Stomach smooth muscle (tissue), 2 donors: ENCODE data around the gene LTO1.

Source experiments
- H3K27ac ChIP-seq: one replicate; pipeline ENCODE4 v1.7.0; 2013; ENCODE audit warnings: mild to moderate bottlenecking, low read length, inconsistent platforms
- H3K27me3 ChIP-seq, 2 donors: one replicate each; pipeline ENCODE4 v1.7.0; 2013; ENCODE audit warnings: low read length in 2 of 2; ENCODE audit not compliant: insufficient read depth in 2 of 2, control insufficient read depth in 1 of 2
- H3K36me3 ChIP-seq, 2 donors: one replicate each; pipeline ENCODE4 v1.7.0; 2013; ENCODE audit warnings: low read length in 2 of 2; ENCODE audit not compliant: control insufficient read depth in 2 of 2, insufficient read depth in 2 of 2
- H3K4me1 ChIP-seq: one replicate; pipeline ENCODE4 v1.7.0; 2013; ENCODE audit warnings: low read length; ENCODE audit not compliant: control insufficient read depth, insufficient read depth
- H3K4me3 ChIP-seq, 2 donors: one replicate each; pipeline ENCODE4 v1.7.0; 2013; ENCODE audit warnings: low read length in 2 of 2
- H3K9ac ChIP-seq, 2 donors: one replicate each; pipeline ENCODE4 v1.7.0; 2013; ENCODE audit warnings: low read length in 2 of 2, mild to moderate bottlenecking in 1 of 2
- H3K9me3 ChIP-seq, 2 donors: one replicate each; pipeline ENCODE4 v1.7.0; 2013; ENCODE audit warnings: low read length in 2 of 2; ENCODE audit not compliant: control insufficient read depth in 2 of 2
- donor health status: healthy.
- donor health status: Pancreatic carcinoma.

The LTO1 gene

DNA sequence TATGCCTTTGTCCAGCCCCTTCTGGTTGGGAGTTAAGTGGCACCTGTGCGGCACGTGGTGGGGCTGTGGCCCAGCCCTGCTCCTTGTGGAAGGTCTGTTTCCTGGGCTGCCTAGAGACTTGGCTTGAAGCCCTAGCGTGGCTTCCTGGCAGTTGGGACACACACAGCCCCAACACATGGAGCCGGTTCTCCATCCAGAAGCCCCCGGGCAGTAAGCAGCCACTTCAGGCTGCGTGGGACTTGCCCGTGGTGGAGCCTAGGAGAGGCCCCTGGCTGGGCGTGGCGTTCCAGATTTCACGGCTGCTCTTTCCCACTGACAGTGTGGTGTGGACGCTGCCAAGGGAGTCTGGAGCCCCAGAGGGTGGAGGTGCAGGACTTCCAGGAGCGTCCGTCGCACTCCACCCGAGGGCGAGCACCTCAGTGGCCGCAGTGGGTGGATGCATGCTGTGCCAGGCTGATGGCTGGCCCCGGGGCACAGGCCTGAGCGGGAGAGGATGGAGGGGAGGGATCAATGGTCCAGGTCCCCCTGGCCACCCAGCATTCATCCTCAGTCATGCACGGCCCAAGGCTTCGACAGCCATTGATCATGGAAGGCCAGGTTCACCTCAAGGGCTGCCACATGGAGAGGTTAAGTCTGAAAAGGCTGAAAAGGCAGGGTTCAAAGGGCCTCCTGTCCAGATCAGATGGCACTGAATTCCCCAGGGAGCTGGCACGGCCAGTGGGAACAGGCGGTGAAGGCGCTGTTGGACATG, 24.9 kb downstream of the LTO1 start:
- peaks cover 8 to 11% of the 10 kb centered on the region in 2 donors for H3K36me3 ChIP-seq
- no peaks in the 10 kb centered on the region for H3K9me3 ChIP-seq
- H3K9ac ChIP-seq, result no peak overlapping the region
- no peak overlapping the region for H3K27ac ChIP-seq
- H3K4me1 ChIP-seq, result peaks cover 7% of the 10 kb centered on the region
- H3K27me3 ChIP-seq, result peaks cover 2 to 3% of the 10 kb centered on the region in 2 donors
- H3K4me3 ChIP-seq, result no peak overlapping the region

- Histone ChIP-seq H3K27me3 (peaks cover 6 to 8% of the 10 kb centered on the region in 2 donors), H3K9me3 (no peaks in the 10 kb centered on the region), H3K4me3 (no peak overlapping the region), H3K4me1 (peaks cover 14% of the 10 kb centered on the region), H3K36me3 (peaks cover 8 to 11% of the 10 kb centered on the region in 2 donors), H3K9ac (no peak overlapping the region), H3K27ac (no peak overlapping the region)
Observed at GRCh38 chr11:69649576-69649900, 25.6 kb downstream of the LTO1 start.

DNA sequence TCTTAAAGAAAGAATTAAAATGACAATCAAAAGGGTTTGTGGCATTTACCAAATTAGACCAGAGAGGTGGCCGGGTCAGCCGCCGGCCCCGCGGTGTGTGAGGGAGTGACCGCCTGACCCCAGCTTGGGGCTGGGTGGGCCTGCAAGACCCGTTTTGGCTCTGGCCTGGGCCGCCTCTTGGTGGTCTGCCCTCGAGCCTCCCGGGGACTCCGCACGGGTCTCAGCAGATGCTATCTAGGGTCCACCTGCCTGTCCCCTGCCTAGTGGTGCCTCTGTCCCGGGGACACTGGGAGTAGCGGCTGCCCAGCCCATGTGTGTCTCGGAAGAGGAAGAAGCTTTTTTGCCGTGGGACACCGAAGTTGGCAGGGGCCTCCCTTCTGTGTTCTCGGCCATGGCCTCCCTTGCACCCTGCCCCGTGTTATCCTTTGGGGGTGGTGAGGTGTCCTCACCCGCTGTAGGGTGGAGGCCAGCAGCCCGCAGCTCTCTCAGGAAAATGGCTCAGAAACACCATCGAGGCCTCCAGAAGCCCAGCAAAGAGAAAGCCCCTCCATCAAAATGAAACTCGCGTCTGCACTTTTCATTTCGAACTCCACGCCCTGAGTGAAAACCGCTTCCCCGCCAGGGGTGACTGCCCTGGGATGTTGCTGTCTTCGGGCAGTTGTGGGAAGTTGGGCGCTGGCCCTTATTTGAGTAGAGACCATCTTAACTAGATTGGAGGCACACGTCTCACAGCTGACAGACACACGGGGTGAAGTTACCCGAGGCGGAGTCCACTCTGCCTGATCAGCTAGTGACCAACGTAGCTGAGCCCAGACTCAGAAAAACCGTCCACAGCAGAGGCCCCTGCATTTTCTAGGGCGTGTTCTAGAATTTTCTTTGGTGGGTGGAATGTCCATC, 26.2 kb downstream of the LTO1 start:
- no peak overlapping the region for H3K27ac ChIP-seq
- H3K27me3 ChIP-seq, result peaks cover 8% of the 10 kb centered on the region in 2 donors
- H3K9me3 ChIP-seq, result no peaks in the 10 kb centered on the region
- peaks cover 20% of the 10 kb centered on the region for H3K4me1 ChIP-seq
- peaks cover 8 to 11% of the 10 kb centered on the region in 2 donors for H3K36me3 ChIP-seq
- H3K4me3 ChIP-seq, result no peak overlapping the region
- no peak overlapping the region for H3K9ac ChIP-seq

DNA sequence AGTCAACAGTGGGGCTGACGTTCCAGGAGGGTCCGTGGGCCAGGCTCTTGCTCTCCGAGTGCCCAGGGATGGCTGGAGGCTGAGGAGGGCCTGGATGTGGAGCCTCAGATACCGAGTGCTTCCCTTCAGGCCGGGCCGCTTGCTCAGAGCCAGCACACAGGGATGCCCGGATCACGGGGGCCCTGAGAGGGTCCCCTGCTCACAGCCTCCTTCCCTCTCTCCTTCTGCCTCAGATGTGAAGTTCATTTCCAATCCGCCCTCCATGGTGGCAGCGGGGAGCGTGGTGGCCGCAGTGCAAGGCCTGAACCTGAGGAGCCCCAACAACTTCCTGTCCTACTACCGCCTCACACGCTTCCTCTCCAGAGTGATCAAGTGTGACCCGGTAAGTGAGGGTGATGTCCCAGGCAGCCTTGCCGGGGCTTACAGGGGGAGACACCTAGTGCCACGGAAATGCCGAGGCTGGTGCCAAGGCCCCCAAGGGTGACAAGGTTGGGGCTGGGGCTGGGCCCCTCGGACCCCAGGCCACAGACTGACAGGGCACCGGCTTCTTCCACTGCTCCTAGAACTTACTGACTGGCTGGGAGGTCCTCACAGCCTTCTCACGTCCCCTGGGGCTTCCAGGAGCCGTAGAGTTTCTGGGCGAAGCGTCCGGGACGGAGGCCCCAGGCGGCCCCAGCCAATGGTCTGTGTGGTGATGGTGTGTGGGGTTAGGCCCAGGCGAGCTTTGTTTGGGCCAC, 27.2 kb downstream of the LTO1 start:
- Histone ChIP-seq H3K9ac (no peak overlapping the region), H3K4me3 (no peak overlapping the region), H3K36me3 (peaks cover 6 to 11% of the 10 kb centered on the region in 2 donors), H3K27ac (no peak overlapping the region), H3K27me3 (peaks cover 9 to 14% of the 10 kb centered on the region in 2 donors), H3K4me1 (peaks cover 30% of the 10 kb centered on the region), H3K9me3 (no peaks in the 10 kb centered on the region)

- H3K4me1 ChIP-seq, result peaks cover 31% of the 10 kb centered on the region
- no peak overlapping the region for H3K27ac ChIP-seq
- peaks cover 9 to 15% of the 10 kb centered on the region in 2 donors for H3K27me3 ChIP-seq
- H3K9me3 ChIP-seq, result no peaks in the 10 kb centered on the region
- peaks cover 5 to 8% of the 10 kb centered on the region in 2 donors for H3K36me3 ChIP-seq
- H3K4me3 ChIP-seq, result no peak overlapping the region
- no peak overlapping the region for H3K9ac ChIP-seq
Observed at GRCh38 chr11:69647390-69647748, 27.8 kb downstream of the LTO1 start.

GRCh38 chr11:69646493-69647389, 28.4 kb downstream of the LTO1 start:
- Histone ChIP-seq H3K9me3 (no peaks in the 10 kb centered on the region), H3K9ac (no peak overlapping the region), H3K4me1 (peaks cover 33% of the 10 kb centered on the region), H3K36me3 (peaks cover 0 to 5% of the 10 kb centered on the region in 2 donors), H3K27me3 (peaks cover 9 to 17% of the 10 kb centered on the region in 2 donors), H3K27ac (no peak overlapping the region), H3K4me3 (no peak overlapping the region)

DNA sequence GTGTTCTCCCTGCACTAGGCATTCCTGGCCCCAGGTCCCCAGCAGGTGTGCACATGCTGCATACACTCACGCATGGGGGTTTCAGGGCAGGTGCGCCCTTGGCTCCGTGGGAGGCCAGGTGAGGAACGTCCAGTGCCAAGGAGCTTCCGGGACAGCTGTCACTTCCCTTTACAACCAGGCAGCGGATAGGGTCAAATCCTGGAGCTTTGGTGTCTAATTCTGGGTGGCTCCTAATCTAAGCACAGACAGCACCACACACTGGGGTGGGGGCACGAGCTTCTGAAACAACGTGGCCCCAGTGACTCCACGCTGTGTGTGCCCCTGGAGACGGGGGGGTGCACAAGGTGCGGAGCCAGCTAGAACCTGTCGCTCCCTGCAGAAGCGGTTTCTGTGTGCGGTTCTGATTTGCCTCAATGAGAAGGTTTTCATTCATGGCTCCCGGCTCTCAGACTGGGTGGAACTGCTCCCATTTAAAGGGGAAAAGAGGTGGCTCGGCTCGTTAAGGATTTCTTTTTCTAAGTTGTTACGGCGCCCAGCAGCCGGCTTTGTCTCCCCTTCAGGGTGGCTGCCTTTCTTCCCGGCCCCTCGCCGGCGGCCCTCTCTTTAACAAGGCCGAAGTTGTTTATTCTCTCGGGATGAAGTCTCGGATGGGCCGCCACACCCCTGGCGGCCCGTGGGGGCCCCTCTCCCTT, 29.2 kb downstream of the LTO1 start:
- no peaks in the 10 kb centered on the region for H3K9me3 ChIP-seq
- no peak overlapping the region for H3K27ac ChIP-seq
- H3K27me3 ChIP-seq, result peaks cover 9 to 23% of the 10 kb centered on the region in 2 donors
- no peak overlapping the region for H3K4me3 ChIP-seq
- H3K4me1 ChIP-seq, result peaks cover 38% of the 10 kb centered on the region
- peaks cover 0 to 5% of the 10 kb centered on the region in 2 donors for H3K36me3 ChIP-seq
- no peak overlapping the region for H3K9ac ChIP-seq

GRCh38 chr11:69644962-69645675, 30.0 kb downstream of the LTO1 start:
- Histone ChIP-seq H3K9me3 (no peaks in the 10 kb centered on the region), H3K27me3 (peaks cover 11 to 30% of the 10 kb centered on the region in 2 donors), H3K36me3 (peaks cover 0 to 5% of the 10 kb centered on the region in 2 donors), H3K4me3 (no peak overlapping the region), H3K27ac (no peak overlapping the region), H3K4me1 (peaks cover 46% of the 10 kb centered on the region), H3K9ac (no peak overlapping the region)
